GM18511 (cell line): ENCODE results near the gene KRTAP4-7.
"Not testable (repeated sequence)": the region's sequence is repeated elsewhere in the genome, so short reads cannot be mapped to it uniquely, and the experiment has no call there.

Source experiments
- ATAC-seq: cut with Tn5 transposase; IDR thresholded peaks from one replicate; pipeline ENCODE4 v1.9.1; 2021; ENCODE audit warnings: mild to moderate bottlenecking, moderate library complexity; ENCODE audit not compliant: unreplicated experiment

KRTAP4-7 gene

DNA sequence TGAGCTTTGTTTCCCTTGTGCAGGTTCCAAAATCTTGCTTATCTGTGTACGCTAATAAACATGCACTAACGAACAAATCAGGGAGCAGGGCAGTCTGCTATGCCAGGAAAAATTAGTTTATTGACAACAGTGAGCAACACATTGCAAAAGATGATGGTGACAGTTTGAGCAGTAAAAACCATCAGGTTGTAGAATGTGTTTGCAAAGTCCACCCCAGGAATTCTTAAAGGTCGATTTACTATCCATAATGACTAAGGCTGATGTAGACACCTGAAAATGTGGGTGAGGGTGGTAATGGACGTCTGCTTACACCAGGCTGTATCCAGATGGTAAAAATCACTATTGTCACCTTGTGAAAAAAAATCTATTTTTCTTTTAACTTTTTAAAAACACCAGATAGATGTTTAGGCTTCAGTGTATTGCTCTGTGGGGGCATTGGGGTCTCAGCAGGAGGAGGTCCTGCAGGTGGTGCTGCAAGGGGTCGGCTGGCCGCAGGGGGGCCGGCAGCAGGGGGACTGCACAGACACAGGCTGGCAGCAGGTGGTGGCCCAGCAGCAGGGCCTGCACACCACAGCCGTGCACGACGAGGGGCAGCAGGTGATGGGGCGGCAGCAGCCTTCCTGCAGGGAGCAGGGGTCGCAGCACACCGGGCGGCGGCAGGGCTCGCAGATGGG lies 18.8 kb upstream of the KRTAP4-7 start:
- not testable (repeated sequence) for ATAC-seq

DNA sequence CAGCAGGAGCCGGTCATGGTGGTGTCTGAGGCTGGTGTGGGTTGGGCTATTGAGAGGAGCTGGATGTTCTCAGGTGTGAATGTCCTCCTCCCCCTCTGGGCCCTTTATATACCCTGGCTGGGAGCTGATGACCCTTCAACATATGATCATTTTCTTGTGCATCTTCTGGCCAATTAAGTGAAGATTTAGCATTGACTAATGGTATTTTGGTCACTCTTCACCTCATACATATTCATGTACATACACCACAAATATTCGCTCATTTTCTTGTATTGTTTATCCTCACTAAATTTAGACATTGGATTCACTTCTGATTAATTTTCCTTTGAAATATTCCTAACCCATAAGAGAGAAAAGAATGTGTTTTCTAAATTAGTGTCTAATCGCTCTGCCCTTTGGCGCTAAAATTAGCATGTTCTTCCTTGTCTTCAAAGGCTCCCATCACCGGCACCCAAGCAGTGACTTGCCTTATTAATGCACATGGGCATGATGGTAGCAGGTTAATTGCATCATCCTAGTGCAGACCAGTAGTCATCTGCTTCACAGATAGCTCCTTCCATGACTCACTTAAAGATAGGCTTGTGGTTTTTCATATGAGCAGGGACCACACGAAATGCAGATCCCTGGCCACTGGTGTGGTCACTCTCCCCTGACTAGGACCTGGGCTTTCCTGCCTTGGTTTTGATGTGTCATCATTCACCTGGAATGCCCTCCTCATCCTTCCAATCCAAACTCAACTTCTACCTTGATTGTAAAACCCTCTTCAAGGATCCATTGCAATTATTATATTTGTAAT lies 17.9 kb upstream of the KRTAP4-7 start, which contains the start of gene KRTAP2-4:
TSS of gene KRTAP2-4 (minus strand) at position 51 of the 796 bp plus-strand sequence. CDS start at position 17, 34 bp downstream.
- ATAC-seq: no peak

DNA sequence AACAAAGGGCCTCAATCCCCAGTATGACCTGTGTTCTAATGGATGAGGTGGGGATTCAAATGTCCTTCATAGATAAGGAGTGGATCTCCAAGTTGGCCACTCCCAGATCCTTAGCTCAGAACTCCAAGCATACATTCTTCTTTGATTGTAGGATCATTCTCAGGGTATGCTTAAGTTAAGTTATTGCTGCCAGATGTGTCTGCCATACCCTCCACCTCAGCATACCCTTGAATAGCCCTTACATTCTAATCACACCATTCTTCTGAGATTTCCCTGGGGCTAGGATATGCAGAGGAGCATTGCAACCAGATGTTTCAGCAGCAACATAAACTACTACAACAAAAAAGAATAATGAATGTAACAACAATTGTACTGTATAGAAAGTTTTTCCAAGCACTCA lies 16.7 kb upstream of the KRTAP4-7 start:
- no peak for ATAC-seq

DNA sequence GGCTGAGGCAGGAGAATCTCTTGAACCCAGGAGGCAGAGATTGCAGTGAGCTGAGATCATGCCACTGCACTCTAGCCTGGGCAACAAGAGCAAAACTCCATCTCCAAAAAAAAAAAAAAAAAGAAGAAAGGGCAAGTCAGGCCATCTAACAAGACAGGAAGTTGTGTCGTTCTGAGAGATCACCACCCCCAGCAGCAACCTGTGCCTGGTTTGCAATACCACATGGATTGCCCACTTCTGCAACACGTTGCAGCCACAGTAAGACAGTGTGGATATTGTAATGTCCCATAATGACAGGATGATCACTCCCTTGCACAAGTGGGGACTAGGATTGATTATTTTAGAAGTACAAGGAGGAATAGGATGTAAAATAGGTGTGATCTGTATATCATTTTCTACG lies 14.9 kb upstream of the KRTAP4-7 start:
- ATAC-seq: no peak

DNA sequence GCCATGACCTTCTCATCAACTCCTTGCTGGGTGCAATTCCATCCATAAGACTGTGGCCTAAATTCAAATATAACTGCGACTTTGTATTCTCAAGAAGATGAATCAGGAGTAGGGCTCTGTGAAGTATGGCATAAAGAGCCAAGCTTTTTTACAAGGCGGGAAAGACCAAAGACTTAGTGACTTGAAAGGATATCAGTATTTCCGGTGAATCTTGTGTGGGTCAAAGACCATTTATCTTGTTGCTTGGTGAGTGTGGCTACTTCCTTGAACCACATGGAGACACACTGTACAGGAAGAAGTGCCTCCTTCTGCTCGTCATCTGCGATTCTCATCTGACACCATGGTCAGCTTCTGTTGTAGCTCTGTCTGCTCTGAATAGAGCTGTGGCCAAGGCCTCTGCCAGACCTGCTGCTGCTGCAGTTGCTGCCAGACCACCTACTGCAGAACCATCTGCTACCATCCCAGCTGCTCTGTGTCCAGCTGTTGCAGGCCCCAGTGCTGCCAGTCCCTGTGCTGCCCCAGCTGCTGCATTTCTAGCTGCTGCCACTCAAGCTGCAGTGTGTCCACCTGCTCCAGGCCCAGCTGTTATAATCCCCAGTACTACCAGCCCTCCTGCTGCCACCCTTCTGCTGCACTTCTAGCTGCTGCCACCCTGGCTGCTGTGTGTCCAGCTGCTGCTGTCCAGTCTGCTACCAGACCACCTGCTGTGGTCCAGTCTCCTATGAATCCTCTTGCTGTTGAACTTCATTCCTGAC lies 12.2 kb upstream of the KRTAP4-7 start:
- ATAC-seq: no peak

DNA sequence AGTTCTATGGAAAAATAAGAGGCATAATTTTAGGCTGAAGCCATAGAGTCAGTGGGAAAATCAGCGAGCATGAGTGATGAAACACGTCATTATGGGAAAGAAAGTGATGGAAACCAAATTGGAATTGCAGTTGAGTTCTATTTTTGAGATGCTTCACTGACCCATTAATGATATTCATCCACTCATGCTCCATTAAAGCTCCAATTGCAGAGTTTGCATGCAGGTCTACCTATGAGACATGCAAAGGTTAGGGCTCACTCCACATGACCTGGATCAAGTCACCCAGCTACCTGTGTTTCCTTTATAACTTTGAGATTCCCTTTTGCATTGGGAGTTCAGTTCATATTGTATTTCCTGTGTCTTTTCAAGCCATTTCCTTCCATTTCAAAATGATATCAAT lies 10.3 kb upstream of the KRTAP4-7 start:
- no peak for ATAC-seq

DNA sequence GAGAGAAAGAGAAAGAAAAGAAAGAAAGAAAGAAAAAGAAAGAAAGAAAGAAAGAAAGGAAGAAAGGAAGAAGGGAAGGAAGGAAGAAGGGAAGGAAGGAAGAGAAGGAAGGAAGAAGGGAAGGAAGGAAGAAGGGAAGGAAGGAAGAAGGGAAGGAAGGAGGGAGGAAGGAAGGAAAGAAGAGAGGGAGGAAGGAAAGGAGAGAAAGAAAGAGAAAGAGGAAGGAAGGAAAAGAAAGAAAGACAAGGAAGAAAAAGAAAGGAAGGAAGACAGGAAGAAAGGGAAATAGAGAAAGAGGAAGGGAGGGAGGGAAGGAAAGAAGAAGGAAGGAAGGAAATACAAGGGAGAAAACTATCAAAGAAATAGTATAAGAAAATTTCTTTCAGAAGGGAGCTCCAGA lies 7.2 kb upstream of the KRTAP4-7 start:
- ATAC-seq: no peak

DNA sequence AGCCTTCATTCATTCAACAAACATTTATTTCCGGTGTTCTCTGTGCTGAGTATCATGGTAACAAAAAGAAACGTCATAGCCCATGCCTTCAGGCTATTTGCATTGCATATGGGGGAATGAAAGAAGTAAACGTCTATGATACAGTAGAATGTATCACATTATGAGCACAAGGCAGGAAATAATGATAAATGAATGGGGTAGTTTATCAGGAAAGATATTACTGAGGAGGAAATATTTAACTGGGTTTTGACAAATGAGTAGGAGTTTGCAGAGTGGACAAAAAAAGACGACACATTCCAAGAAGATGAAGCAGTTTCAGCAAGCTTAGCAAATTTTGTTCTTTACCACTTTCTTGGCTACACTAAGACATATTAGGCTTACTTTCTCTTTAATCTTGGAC lies 1.3 kb upstream of the KRTAP4-7 start:
- ATAC-seq: no peak

DNA sequence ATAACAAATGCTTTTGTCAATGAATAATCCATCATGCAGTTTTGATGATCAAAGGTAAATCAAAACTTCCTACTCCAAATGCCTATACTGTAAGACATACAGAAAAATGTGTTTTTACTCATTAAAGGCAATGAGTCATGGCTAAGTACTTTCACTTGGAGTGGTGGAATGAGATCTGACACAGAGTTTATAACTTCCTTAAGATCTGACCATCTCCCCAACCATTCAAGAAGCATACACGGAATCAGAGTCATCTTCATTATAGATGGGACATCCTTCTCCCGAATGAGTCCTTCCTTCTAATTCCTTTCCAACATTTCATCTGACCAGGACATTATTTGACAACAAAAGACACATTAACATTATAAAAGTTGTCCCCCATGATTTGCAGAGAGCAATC lies 523 bp upstream of the KRTAP4-7 start:
- not testable (repeated sequence) for ATAC-seq

DNA sequence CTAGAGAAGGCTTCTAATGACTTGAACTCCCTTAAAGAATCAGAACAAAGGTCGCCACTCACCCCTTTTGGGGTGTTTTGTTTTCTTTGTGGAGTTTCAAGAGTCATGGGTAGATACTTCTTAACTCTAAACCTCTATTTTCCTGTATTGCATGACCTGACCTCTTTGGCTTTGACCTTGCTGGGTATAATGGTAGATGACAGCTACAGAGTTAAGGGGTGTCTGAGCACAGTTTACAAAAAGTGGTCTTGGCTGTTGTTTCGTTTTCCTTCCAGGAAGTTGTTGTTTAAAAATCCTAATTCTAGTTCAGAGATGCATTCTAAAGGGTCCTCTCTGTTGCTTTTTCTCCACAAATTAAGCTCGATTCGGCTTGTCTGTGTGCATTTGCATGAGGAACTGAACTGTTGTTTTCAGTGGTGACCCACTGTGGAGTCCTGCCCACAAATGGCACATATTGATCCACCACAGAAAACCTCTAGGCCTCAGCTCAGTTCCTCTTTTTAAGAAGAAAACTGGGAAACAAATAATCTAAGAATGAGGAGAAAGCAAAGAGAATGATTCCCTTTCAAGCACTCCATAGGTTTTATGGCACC lies 4.9 kb downstream of the KRTAP4-7 start:
- ATAC-seq: not testable (repeated sequence)

DNA sequence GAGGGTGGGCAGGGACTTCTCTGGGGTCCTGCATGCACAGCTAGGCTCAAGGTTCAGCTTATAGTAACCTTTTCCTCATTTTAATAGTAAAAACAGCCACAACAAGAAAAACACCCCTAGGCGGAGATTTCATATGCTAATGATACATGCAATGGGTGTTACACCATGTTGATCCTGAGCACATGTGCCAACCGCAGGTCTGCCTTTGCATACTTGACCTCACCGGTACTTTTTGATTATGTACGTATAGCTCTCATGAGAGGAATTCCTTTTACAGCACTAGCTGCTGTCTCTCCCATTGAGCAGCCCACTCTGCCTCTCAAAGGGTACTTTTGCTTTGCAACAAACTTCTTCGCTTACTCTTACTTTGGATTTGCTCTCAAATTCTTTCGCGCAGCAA lies 12.1 kb downstream of the KRTAP4-7 start:
- ATAC-seq: no peak

DNA sequence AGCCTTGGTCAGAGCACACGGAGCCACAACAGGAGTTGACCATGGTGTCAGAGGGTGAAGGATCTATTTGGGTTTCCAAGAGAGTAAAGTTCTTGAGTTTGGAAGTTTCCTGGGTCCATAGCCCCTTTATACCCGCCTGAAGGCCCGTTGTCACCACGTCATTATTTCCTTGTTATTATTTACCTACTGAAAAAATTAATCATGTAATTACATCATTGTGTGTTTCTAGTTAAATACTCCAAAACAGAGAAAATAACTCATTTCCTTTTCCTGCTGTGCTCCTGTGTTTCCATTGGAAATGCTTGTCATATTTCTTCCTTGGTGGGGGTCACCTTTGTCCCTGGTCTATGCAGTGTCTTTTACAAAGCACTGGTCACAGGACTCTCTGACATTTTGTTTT lies 14.1 kb downstream of the KRTAP4-7 start, which contains the start of gene KRTAP4-8:
TSS of gene KRTAP4-8 (minus strand) at position 101 of the 400 bp plus-strand sequence. CDS start at position 43, 58 bp downstream.
- no peak for ATAC-seq

DNA sequence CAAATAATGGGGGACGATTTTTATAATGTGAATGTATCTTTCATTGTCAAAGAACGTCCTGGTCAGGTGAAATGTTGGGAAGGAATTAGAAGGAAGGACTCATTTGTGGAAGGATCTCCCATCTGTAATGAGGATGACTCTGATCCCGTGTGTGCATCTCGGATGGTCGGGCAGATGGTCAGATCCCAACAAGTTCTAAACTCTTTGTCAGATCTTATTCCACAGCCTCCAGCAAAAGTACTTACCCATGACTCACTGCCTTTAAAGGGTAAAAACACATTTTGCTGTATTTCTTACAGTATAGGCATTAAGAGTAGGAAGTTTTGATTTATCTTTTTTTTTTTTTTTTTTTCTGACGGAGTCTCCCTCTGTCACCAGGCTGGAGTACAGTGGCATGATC lies 14.5 kb downstream of the KRTAP4-7 start:
- no peak for ATAC-seq

DNA sequence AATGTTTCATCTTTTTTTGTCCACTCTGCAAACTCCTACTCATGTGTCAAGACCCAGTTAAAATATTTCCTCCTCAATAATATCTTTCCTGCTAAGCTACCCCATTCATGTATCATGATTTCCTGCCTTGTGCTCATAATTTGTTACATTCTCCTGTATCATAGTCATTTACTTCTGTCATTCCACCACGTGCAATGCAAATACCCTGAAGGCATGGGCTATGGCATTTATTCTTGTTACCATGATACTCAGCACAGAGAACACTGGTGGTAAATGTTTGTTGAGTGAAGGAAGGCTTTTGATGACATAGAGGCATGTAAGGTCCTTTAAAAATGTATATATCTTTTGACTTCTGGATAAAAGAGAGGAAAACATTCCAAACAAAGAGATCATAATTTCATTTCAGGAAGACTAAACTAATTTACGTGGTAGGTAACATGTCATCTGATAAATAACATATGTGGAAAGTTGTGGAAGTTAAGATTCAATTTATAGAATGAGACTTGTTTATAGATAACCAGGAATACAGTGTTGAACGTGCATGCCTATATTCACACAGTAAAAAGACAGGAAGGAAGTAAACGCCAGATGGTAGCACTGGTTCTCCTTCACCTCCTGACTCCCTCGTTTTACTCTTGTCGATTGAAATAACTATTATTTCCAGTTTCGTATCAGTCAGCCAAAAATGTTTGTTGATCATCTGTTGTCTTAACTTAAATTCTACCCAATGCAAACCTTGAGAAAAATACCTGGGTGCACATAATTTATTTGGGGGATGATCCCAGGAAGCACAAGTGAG lies 15.9 kb downstream of the KRTAP4-7 start:
- ATAC-seq: not testable (repeated sequence)

DNA sequence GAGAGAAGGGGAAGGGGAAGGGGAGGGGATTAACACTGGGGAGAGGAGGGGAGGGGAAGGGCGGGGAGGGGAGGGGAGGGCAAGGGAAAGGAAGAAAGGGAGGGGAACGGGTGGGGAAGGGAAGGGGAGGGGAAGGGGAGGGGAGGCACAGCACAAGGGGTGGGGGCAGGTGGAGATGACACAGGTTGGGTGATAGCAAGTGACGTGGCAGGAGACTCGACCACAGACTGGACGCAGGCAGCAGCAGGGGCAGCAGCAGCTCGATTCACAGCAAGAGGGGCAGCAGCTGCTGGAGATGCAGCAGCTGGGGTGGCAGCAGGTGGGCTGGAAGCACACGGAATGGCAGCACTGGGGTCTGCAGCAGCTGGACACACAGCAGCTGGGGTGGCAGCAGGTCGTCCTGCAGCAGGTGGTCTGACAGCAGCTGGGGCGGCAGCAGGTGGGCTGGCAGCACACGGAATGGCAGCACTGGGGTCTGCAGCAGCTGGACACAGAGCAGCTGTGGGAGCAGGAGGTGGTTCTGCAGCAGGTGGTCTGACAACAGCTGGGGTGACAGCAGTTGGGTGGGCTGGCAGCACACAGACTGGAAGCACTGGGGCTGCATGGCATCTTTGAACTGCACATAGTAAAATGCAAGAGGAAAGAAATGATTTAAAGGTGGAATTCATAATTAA lies 17.8 kb downstream of the KRTAP4-7 start, which contains the start of gene KRTAP4-16:
TSS of gene KRTAP4-16 (minus strand) at position 624 of the 674 bp plus-strand sequence. CDS start at position 624, 0 bp downstream.
- no peak for ATAC-seq

DNA sequence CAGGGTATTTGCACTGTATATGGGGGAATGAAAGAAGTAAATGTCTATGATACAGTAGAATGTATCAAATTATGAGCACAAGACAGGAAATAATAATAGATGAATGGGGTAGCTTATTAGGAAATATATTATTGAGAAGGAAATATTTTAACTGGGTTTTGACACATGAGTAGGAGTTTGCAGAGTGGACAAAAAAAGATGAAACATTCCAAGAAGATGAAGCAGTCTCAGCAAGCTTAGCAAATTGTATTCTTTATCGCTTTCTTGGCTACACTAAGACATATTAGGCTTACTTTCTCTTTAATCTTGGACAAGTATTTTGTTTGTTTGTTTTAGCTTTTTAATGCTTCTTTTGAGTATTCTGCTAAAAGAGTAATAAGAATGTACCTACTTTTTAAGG lies 19.9 kb downstream of the KRTAP4-7 start:
- no peak for ATAC-seq

DNA sequence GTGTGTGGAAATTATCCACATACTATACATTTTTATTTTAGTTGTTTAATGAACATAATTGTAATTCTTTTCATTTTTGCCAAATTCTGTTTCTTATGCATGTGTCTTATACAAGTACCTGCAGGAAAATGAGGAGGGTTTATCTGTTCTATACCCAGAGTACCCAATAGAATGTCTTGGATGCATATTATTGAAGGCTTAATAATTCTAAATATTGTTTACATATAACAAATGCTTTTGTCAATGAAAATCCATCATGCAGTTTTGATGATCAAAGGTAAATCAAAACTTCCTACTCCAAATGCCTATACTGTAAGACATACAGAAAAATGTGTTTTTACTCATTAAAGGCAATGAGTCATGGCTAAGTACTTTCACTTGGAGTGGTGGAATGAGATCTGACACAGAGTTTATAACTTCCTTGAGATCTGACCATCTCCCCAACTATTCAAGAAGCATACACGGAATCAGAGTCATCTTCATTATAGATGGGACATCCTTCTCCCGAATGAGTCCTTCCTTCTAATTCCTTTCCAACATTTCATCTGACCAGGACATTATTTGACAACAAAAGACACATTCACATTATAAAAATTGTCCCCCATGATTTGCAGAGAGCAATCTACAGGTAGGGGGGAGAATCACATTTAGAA lies 20.6 kb downstream of the KRTAP4-7 start:
- not testable (repeated sequence) for ATAC-seq

DNA sequence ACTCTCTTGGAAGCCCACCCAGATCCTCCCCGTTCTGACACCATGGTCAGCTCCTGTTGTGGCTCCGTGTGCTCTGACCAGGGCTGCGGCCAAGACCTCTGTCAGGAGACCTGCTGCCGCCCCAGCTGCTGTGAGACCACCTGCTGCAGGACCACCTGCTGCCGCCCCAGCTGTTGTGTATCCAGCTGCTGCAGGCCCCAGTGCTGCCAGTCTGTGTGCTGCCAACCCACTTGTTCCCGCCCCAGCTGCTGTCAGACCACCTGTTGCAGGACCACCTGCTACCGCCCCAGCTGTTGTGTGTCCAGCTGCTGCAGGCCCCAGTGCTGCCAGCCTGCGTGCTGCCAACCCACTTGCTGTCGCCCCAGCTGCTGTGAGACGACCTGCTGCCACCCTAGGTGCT lies 21.4 kb downstream of the KRTAP4-7 start, which contains the start of gene KRTAP4-9:
TSS of gene KRTAP4-9 (plus strand) at position 43 of the 400 bp plus-strand sequence. CDS start at position 43, 0 bp downstream.
- not testable (repeated sequence) for ATAC-seq

DNA sequence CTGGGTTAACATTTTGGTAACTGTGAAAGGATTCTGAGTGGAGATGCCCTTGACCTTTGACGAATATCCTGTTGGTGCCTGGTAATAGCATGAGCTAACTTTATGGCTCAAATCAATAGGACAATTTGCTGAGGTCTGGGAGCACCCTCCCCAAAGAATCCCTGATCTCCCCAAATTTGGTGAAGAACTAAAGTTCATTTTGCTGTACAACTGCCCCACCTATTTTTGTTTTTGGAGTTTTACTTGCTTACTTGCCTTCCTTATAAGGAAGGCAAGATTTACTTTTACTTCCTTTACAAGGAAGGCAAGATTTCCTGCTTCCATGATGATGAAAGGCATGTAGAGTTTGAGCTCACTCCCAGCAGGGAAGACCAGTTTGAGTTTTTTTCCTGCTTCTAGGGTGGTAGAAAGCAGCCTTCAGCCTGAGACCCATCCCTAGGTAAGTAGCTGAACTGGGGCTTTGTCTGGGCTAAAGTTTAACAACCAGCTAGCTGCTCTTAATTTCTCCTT lies 24.0 kb downstream of the KRTAP4-7 start:
- no peak for ATAC-seq
